Measurements from ENCODE around the gene WASF1. TPM values are rescaled to one million over a fixed set of nuclear protein-coding genes. Genes with fewer than 3 reads are reported as not detected.

WASF1 gene
- total and polyA plus RNA-seq, 12 donors, result 4.7 to 23.7 (median 8.9) TPM

GRCh38 chr6:110064744-110065524, 114.5 kb downstream of the WASF1 start:
- WGBS, 4 donors, result 86 to 90% (median 87%) methylated on average over 5 of the region's 5 CpGs
- TF ChIP-seq CTCF (IDR thresholded peaks at IDR 0.05), result no peak
- TF ChIP-seq POLR2A (IDR thresholded peaks at IDR 0.05), result no peak
- no peak for DNase-seq
- intact Hi-C loops (cut with DNase I), result no loop called here
- Histone ChIP-seq H3K4me1 (replicated peaks in 1 of 2) (no peaks in the 10 kb centered on the region), H3K4me3 (no peak overlapping the region), H3K36me3 (replicated peaks in 1 of 2) (no peaks in the 10 kb centered on the region), H3K27me3 (peaks cover 7% of the 10 kb centered on the region), H3K27ac (no peak overlapping the region), H3K9me3 (replicated peaks in 1 of 3) (no peaks in the 10 kb centered on the region)

GRCh38 chr6:110063594-110064263, 115.7 kb downstream of the WASF1 start:
- intact Hi-C loops (cut with DNase I), result no loop called here
- H3K4me3 ChIP-seq, result no peak overlapping the region
- H3K4me1 ChIP-seq (replicated peaks in 1 of 2), result no peaks in the 10 kb centered on the region
- H3K9me3 ChIP-seq (replicated peaks in 1 of 3), result no peaks in the 10 kb centered on the region
- H3K27ac ChIP-seq, result no peak overlapping the region
- DNase-seq, result no peak
- WGBS, 4 donors, result 74 to 83% (median 76%) methylated on average over 5 to 6 of the region's 6 CpGs
- TF ChIP-seq CTCF (IDR thresholded peaks at IDR 0.05) (no peak), POLR2A (IDR thresholded peaks at IDR 0.05) (no peak)
- peaks cover 11% of the 10 kb centered on the region for H3K27me3 ChIP-seq
- H3K36me3 ChIP-seq (replicated peaks in 1 of 2), result no peaks in the 10 kb centered on the region

GRCh38 chr6:110055387-110055735, 124.1 kb downstream of the WASF1 start:
- no peaks in the 10 kb centered on the region for H3K36me3 ChIP-seq (replicated peaks in 1 of 2)
- H3K9me3 ChIP-seq (replicated peaks in 1 of 3), result no peaks in the 10 kb centered on the region
- peaks cover 5% of the 10 kb centered on the region for H3K27me3 ChIP-seq
- DNase-seq, result no peak
- 72 to 79% (median 75%) methylated on average over 3 of the region's 3 CpGs for WGBS, 4 donors
- H3K4me1 ChIP-seq (replicated peaks in 1 of 2), result no peaks in the 10 kb centered on the region
- TF ChIP-seq POLR2A (IDR thresholded peaks at IDR 0.05) (no peak), CTCF (IDR thresholded peaks at IDR 0.05) (no peak)
- no peak overlapping the region for H3K4me3 ChIP-seq
- intact Hi-C loops (cut with DNase I), result loop anchor here (5.0 to 10.0 kb wide), 3 partner anchors 339 to 531 kb away; no protein-coding TSS in a partner anchor
- H3K27ac ChIP-seq, result no peak overlapping the region

- Histone ChIP-seq H3K27ac (no peak overlapping the region), H3K4me3 (no peak overlapping the region), H3K4me1 (replicated peaks in 1 of 2) (no peaks in the 10 kb centered on the region), H3K36me3 (replicated peaks in 1 of 2) (no peaks in the 10 kb centered on the region), H3K27me3 (peaks cover 4% of the 10 kb centered on the region), H3K9me3 (replicated peaks in 1 of 3) (no peaks in the 10 kb centered on the region)
- 77 to 85% (median 81%) methylated on average over 10 to 15 of the region's 15 CpGs for WGBS, 4 donors
- intact Hi-C loops (cut with DNase I), result loop anchor here (5.0 to 10.0 kb wide), 4 partner anchors 337 to 530 kb away; no protein-coding TSS in a partner anchor
- no peak for TF ChIP-seq CTCF (IDR thresholded peaks at IDR 0.05)
- TF ChIP-seq POLR2A (IDR thresholded peaks at IDR 0.05), result no peak
- DNase-seq, result no peak
These were observed 124.6 kb downstream of the WASF1 start for GRCh38 chr6:110054664-110055386.

Data from adrenal gland (tissue), 12 donors.